SK-N-SH treated with all-trans-retinoic acid at 6 μM for 48 hours (cell line): ENCODE results near the gene ZNF543.

Experiments
- ATAC-seq: fragments of 200-7000 bp; cut with Tn5 transposase; 3 replicates; pipeline ENCODE4 v1.9.1; 2020; ENCODE audit warnings: mild to moderate bottlenecking, moderate library complexity
- ARNTL ChIP-seq: fragments of 450-650 bp; formaldehyde crosslinking; IDR thresholded peaks from 2 replicates; pipeline ENCODE4 v1.5.0; 2020; ENCODE audit warnings: low read depth, mild to moderate bottlenecking, moderate library complexity, borderline replicate concordance
- BACH2 ChIP-seq: fragments of 250-450 bp; sonication (Bioruptor Pico); IDR thresholded peaks from 2 replicates; pipeline ENCODE4 v1.9.0; 2021; ENCODE audit warnings: mild to moderate bottlenecking, borderline replicate concordance
- CREB5 ChIP-seq: fragments of 250-450 bp; sonication (Bioruptor Pico); IDR thresholded peaks from 2 replicates; pipeline ENCODE4 v1.5.1; 2020; ENCODE audit warnings: low read depth, mild to moderate bottlenecking, moderate library complexity
- CSDC2 ChIP-seq: fragments of 250-450 bp; sonication (Bioruptor Pico); IDR thresholded peaks from 2 replicates; pipeline ENCODE4 v1.5.0; 2020; ENCODE audit warnings: mild to moderate bottlenecking, moderate library complexity
- CSRNP3 ChIP-seq: fragments of 250-450 bp; sonication (Bioruptor Pico); IDR thresholded peaks from 2 replicates; pipeline ENCODE4 v1.5.1; 2021; ENCODE audit warnings: mild to moderate bottlenecking, moderate library complexity
- ESRRG ChIP-seq: fragments of 250-450 bp; sonication (Bioruptor Pico); IDR thresholded peaks from 2 replicates; pipeline ENCODE4 v1.6.1; 2021; ENCODE audit warnings: mild to moderate bottlenecking
- ISL1 ChIP-seq: fragments of 250-450 bp; sonication (Bioruptor Pico); IDR thresholded peaks from 2 replicates; pipeline ENCODE4 v2.1.2; 2022; ENCODE audit warnings: mild to moderate bottlenecking, moderate library complexity
- OSR1 ChIP-seq: fragments of 250-450 bp; sonication (Bioruptor Pico); IDR thresholded peaks from 2 replicates; pipeline ENCODE4 v1.8.0; 2022; ENCODE audit warnings: moderate library complexity, mild to moderate bottlenecking, inconsistent platforms
- PATZ1 ChIP-seq: fragments of 250-450 bp; sonication (Bioruptor Pico); IDR thresholded peaks from 2 replicates; pipeline ENCODE4 v1.8.0; 2020; ENCODE audit warnings: mild to moderate bottlenecking, moderate library complexity, borderline replicate concordance
- POU6F1 ChIP-seq: fragments of 250-450 bp; sonication (Bioruptor Pico); IDR thresholded peaks from 2 replicates; pipeline ENCODE4 v1.8.0; 2021; ENCODE audit warnings: low read depth, mild to moderate bottlenecking, moderate library complexity, borderline replicate concordance
- PPARA ChIP-seq: fragments of 250-450 bp; sonication (Bioruptor Pico); IDR thresholded peaks from 2 replicates; pipeline ENCODE4 v1.5.0; 2020; ENCODE audit warnings: mild to moderate bottlenecking, borderline replicate concordance
- RARB ChIP-seq: fragments of 250-450 bp; sonication (Bioruptor Pico); IDR thresholded peaks from 2 replicates; pipeline ENCODE4 v1.8.0; 2021; ENCODE audit warnings: mild to moderate bottlenecking, moderate library complexity
- TCF4 ChIP-seq: fragments of 250-450 bp; sonication (Bioruptor Pico); IDR thresholded peaks from 2 replicates; pipeline ENCODE4 v1.8.0; 2021; ENCODE audit warnings: mild to moderate bottlenecking, moderate library complexity, borderline replicate concordance
- TOX ChIP-seq: fragments of 250-450 bp; sonication (Bioruptor Pico); IDR thresholded peaks from 2 replicates; pipeline ENCODE4 v1.8.0; 2021; ENCODE audit warnings: mild to moderate bottlenecking, moderate library complexity, borderline replicate concordance
- TSHZ2 ChIP-seq: fragments of 250-450 bp; sonication (Bioruptor Pico); IDR thresholded peaks from 2 replicates; pipeline ENCODE4 v1.5.0; 2020; ENCODE audit warnings: mild to moderate bottlenecking, moderate library complexity
- ZC3H10 ChIP-seq: fragments of 250-450 bp; sonication (Bioruptor Pico); IDR thresholded peaks from 2 replicates; pipeline ENCODE4 v1.5.1; 2021; ENCODE audit warnings: mild to moderate bottlenecking, moderate library complexity
- ZFP3 ChIP-seq: fragments of 250-450 bp; sonication (Bioruptor Pico); IDR thresholded peaks from 2 replicates; pipeline ENCODE4 v1.5.0; 2020; ENCODE audit warnings: mild to moderate bottlenecking, moderate library complexity
- ZFP30 ChIP-seq: fragments of 450-650 bp; formaldehyde crosslinking; IDR thresholded peaks from 2 replicates; pipeline ENCODE4 v1.5.0; 2022; ENCODE audit warnings: mild to moderate bottlenecking, moderate library complexity
- ZNF565 ChIP-seq: fragments of 450-650 bp; formaldehyde crosslinking; conservative IDR thresholded peaks from 2 replicates; pipeline ENCODE4 v1.5.0; 2020; ENCODE audit warnings: low read depth, mild to moderate bottlenecking, moderate library complexity
- ZNF70 ChIP-seq: fragments of 450-650 bp; formaldehyde crosslinking; IDR thresholded peaks from 2 replicates; pipeline ENCODE4 v1.5.0; 2020; ENCODE audit warnings: mild to moderate bottlenecking, moderate library complexity
- ZNF8 ChIP-seq: fragments of 450-650 bp; formaldehyde crosslinking; IDR thresholded peaks from 2 replicates; pipeline ENCODE4 v1.5.0; 2020; ENCODE audit warnings: mild to moderate bottlenecking, moderate library complexity

The ZNF543 gene

GRCh38 chr19:57314146-57314545 is 6.1 kb upstream of the ZNF543 start:
- no peak for ATAC-seq
- no peak for TF ChIP-seq ZFP3 (CRISPR knock-in tag)
- TF ChIP-seq CSDC2 (CRISPR knock-in tag), result no peak
- no peak for TF ChIP-seq ZC3H10 (CRISPR knock-in tag)
- TF ChIP-seq ISL1 (CRISPR knock-in tag), result no peak
- TF ChIP-seq ZNF70 (CRISPR knock-in tag), result no peak
- TF ChIP-seq TCF4 (CRISPR knock-in tag), result no peak
- no peak for TF ChIP-seq ZNF8 (CRISPR knock-in tag)
- no peak for TF ChIP-seq ZNF565
- TF ChIP-seq TSHZ2 (CRISPR knock-in tag), result no peak

GRCh38 chr19:57317503-57317902 is 2.8 kb upstream of the ZNF543 start:
- TF ChIP-seq ZC3H10 (CRISPR knock-in tag) (no peak), PATZ1 (CRISPR knock-in tag) (no peak)
- ATAC-seq, result no peak

GRCh38 chr19:57319869-57320179 is 448 bp upstream of the ZNF543 start:
- TF ChIP-seq ZC3H10 (CRISPR knock-in tag) (no peak), ZFP3 (CRISPR knock-in tag) (no peak), CREB5 (CRISPR knock-in tag) (no peak), CSDC2 (CRISPR knock-in tag) (no peak), CSRNP3 (CRISPR knock-in tag) (no peak), ZNF565 (no peak), TCF4 (CRISPR knock-in tag) (no peak), ARNTL (CRISPR knock-in tag) (no peak), TOX (CRISPR knock-in tag) (no peak), OSR1 (no peak), ZNF70 (CRISPR knock-in tag) (no peak), POU6F1 (CRISPR knock-in tag) (no peak), PATZ1 (CRISPR knock-in tag) (no peak), ISL1 (CRISPR knock-in tag) (no peak), TSHZ2 (CRISPR knock-in tag) (no peak), PPARA (CRISPR knock-in tag) (no peak), ESRRG (CRISPR knock-in tag) (no peak), BACH2 (CRISPR knock-in tag) (no peak), RARB (CRISPR knock-in tag) (no peak), ZFP30 (CRISPR knock-in tag) (no peak)
- peak; percentile 38 for ATAC-seq
